Astrocyte of the cerebellum (primary cell): ENCODE results near the gene SMTNL2.
"Not testable (repeated sequence)": the region's sequence is repeated elsewhere in the genome, so short reads cannot be mapped to it uniquely, and the experiment has no call there.

ENCODE experiments used
- DNase-seq: peaks from one replicate; pipeline ENCODE4 v3.0.0-alpha.2; 2011; ENCODE audit warnings: low read depth
- H3K4me3 ChIP-seq: 2 replicates; pipeline ENCODE4 v1.5.1; 2011; ENCODE audit warnings: mild to moderate bottlenecking, low read depth, low read length, moderate library complexity
- CTCF ChIP-seq: IDR thresholded peaks from 2 replicates; pipeline ENCODE4 v1.5.1; 2012; ENCODE audit warnings: low read length, low read depth, moderate library complexity, mild to moderate bottlenecking; ENCODE audit errors: missing control alignments
- in situ Hi-C: cut with HindIII; loops from 2 replicates; pipeline ENCODE4 v1.10.0; 2017; ENCODE audit warnings: low sequenced_read_pairs

The SMTNL2 gene

DNA sequence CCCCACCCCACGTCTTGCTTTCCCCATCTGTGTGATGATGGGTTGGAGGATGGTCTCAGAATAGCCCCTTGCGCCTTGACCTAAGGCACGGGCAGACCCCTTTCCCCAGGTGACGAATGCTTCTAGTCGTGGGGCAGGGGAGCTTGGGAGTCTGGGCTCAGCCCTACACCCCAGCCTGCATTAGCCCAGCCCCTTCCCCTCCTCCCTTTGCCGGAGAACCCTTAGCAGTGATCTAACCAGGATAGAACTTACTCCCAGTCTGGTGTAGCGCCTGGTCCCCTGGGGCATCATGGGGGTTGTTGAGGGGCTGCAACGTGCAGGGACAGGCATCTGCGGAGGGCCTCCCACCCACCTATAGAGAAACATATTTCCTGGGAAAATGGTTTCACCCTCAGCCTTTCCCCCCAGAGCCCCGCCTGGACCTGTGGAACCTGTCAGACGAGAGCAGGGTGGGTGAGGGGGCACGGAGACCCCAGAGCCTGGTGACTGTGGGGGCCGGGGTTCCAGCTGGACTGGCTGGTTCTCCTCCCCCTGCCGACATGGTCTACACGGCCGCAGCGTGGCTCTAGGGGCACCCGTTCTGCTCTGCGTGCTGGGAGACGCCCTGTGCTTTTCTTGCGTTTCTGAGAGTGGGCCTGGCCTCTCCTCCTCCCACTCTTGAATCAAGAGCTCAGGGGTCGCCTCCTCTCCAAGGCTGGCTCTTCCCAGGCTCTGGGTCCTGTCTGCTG, 4.7 kb downstream of the SMTNL2 start:
- no peak overlapping the region for H3K4me3 ChIP-seq
- no peak for TF ChIP-seq CTCF
- in situ Hi-C loops = no loop called here
- DNase-seq = no peak

DNA sequence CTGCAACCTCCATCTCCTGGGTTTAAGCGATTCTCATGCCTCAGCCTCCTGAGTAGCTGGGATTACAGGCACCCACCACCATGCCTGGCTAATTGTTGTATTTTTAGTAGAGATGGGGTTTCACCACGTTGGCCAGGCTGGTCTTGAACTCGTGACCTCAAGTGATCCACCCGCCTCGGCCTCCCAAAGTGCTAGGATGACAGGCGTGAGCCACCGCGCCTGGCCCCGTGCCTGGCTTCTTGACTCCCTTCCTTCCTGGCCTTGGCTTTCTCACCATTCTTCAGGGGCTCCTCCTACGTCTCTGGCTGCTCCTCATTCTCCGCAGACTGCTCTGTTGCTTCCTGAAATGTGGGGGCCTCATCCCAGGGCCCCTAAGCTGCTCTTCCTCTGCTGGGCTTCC, 5.7 kb downstream of the SMTNL2 start:
- in situ Hi-C loops, H3K4me3 ChIP-seq, DNase-seq: not testable (repeated sequence)

DNA sequence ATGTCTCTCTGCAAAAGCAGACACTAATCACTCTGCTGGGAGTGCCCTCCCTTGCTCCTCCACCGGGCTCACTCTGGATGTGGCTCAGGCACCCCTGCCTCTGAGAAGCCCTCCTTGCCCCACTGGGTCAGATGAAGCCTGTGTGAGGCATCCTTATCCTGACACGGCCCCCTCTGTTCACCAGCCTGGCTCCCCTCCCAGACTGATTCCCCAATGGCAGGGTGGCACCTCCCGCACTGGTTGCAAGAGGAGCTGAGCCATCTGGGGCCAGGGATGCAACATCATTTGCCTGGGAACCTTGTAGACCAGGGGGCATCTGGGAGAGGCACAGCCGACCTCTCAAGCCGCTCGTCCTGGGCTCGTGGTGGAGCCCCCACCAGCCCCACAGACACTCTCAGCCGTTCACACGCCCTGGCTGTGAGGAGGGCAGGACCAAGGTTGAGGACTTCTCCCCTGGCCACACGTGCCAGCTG, 6.7 kb downstream of the SMTNL2 start:
- no peak for DNase-seq
- H3K4me3 ChIP-seq = no peak overlapping the region
- TF ChIP-seq CTCF = no peak
- in situ Hi-C loops = no loop called here

GRCh38 chr17:4591529-4591928, 7.2 kb downstream of the SMTNL2 start:
- H3K4me3 ChIP-seq = no peak overlapping the region
- no peak for DNase-seq
- in situ Hi-C loops = no loop called here
- TF ChIP-seq CTCF = no peak

DNA sequence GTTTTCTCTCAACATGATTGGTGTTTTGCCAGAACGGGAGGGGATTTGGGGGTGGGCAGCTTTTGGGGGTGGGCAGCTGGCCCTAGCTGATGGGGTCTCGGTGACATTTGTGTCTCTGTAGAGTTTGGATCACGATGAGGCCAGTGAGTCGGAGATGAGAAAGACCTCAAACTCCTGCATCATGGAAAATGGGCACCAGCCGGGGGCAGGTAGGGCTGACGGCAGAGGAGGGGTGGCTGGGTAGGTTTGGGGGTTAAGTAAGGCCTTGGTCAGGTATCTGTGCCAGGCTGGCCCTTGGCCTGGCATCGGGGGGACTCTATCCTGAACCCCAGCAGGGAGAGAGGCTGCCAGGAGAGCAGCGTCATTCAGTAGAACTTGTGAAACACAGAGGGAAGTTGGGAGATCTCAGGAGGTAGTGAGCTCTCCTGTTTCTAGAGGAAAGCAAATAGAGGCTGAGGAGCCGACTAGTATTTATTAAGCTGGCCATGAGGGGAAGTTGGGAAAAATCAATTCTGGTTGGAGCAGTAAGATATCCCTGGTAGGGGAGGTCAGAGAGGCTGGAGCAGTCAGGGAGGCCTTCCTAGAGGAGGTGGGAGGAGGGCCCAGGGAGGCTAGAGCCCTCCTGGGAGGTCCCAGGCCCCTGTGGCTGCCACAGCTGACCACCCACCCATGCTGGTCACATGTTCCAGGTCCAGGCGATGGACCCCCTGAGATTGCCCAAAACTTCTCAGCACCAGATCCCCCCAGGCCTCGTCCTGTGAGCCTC, 8.1 kb downstream of the SMTNL2 start:
- in situ Hi-C loops = no loop called here
- H3K4me3 ChIP-seq = no peak overlapping the region
- no peak for TF ChIP-seq CTCF
- DNase-seq = no peak

GRCh38 chr17:4593021-4593421, 8.7 kb downstream of the SMTNL2 start:
- in situ Hi-C loops = no loop called here
- DNase-seq = no peak
- H3K4me3 ChIP-seq = no peak overlapping the region
- TF ChIP-seq CTCF = no peak

GRCh38 chr17:4594406-4594805, 10.1 kb downstream of the SMTNL2 start:
- TF ChIP-seq CTCF = no peak
- in situ Hi-C loops = no loop called here

More at GRCh38 chr17:4594406-4594805, 10.1 kb downstream of the SMTNL2 start:
- no peak overlapping the region for H3K4me3 ChIP-seq
- DNase-seq = no peak
